ENCODE data around the gene AP2B1.
"Not testable (repeated sequence)": the region's sequence is repeated elsewhere in the genome, so short reads cannot be mapped to it uniquely, and the experiment has no call there.

The AP2B1 gene

GRCh38 chr17:35563181-35563580 is 23.9 kb upstream of the AP2B1 start:
- H4K12ac ChIP-seq (ENCODE audit: low read depth, low read length); H3K27ac ChIP-seq (ENCODE audit: low read depth, low read length); H3K79me2 ChIP-seq (ENCODE audit: control insufficient read depth, insufficient read depth, low read length, poor library complexity); H2BK120ac ChIP-seq (ENCODE audit: insufficient read depth, low read length, poor library complexity); H4K91ac ChIP-seq (ENCODE audit: low read depth, low read length); H3K23ac ChIP-seq (ENCODE audit: low read length); H3K27me3 ChIP-seq (ENCODE audit: insufficient read depth, low read length); H2AFZ ChIP-seq (ENCODE audit: insufficient read depth, low read length, poor library complexity); H3K9me3 ChIP-seq (ENCODE audit: insufficient read depth, low read depth, low read length); H3K4me2 ChIP-seq (ENCODE audit: low read length); H3K4me1 ChIP-seq (ENCODE audit: control insufficient read depth in 1 of 2, insufficient read depth in 2 of 2, low read length in 2 of 2); H3K18ac ChIP-seq (ENCODE audit: low read length); H3K9ac ChIP-seq (ENCODE audit: low read length); H3K4me3 ChIP-seq (ENCODE audit: low read depth, low read length); H2AK5ac ChIP-seq (ENCODE audit: low read length); H4K8ac ChIP-seq (ENCODE audit: low read depth, low read length); H3K36me3 ChIP-seq (ENCODE audit: control insufficient read depth in 1 of 2, insufficient read depth in 2 of 2, low read length in 2 of 2); H2BK5ac ChIP-seq (ENCODE audit: low read depth, low read length, poor library complexity); H2BK12ac ChIP-seq (ENCODE audit: low read length); H3K4ac ChIP-seq (ENCODE audit: low read depth, low read length); DNase-seq; H3K79me1 ChIP-seq (ENCODE audit: low read length); H3K14ac ChIP-seq (ENCODE audit: low read length): not testable (repeated sequence)
- WGBS (ENCODE audit: extremely low coverage, insufficient coverage, insufficient read length), result no CpG with 5 or more reads among the region's 16 CpGs

GRCh38 chr17:35566968-35567367 is 20.2 kb upstream of the AP2B1 start:
- no peaks in the 10 kb centered on the region for H3K36me3 ChIP-seq (ENCODE audit: control insufficient read depth in 1 of 2, insufficient read depth in 2 of 2, low read length in 2 of 2)
- H3K9me3 ChIP-seq (ENCODE audit: insufficient read depth, low read depth, low read length), result no peaks in the 10 kb centered on the region
- no peak overlapping the region for H3K23ac ChIP-seq (ENCODE audit: low read length)
- H2AK5ac ChIP-seq (ENCODE audit: low read length), result peak overlapping the region; percentile 75
- H2BK120ac ChIP-seq (ENCODE audit: insufficient read depth, low read length, poor library complexity), result no peak overlapping the region
- no peaks in the 10 kb centered on the region for H3K27me3 ChIP-seq (ENCODE audit: insufficient read depth, low read length)
- H3K79me1 ChIP-seq (ENCODE audit: low read length), result peaks cover 6% of the 10 kb centered on the region
- no peak for DNase-seq
- no peak overlapping the region for H2BK12ac ChIP-seq (ENCODE audit: low read length)
- H2BK5ac ChIP-seq (ENCODE audit: low read depth, low read length, poor library complexity), result no peak overlapping the region
- H3K4me2 ChIP-seq (ENCODE audit: low read length), result peak overlapping the region; percentile 74
- no peak overlapping the region for H2AFZ ChIP-seq (ENCODE audit: insufficient read depth, low read length, poor library complexity)
- H4K91ac ChIP-seq (ENCODE audit: low read depth, low read length), result peak overlapping the region; percentile 72
- H4K8ac ChIP-seq (ENCODE audit: low read depth, low read length), result peak overlapping the region; percentile 93
- no peak overlapping the region for H3K14ac ChIP-seq (ENCODE audit: low read length)
- H3K79me2 ChIP-seq (ENCODE audit: control insufficient read depth, insufficient read depth, low read length, poor library complexity), result peaks cover 8% of the 10 kb centered on the region
- no peak overlapping the region for H3K18ac ChIP-seq (ENCODE audit: low read length)
- no peak overlapping the region for H3K4ac ChIP-seq (ENCODE audit: low read depth, low read length)
- peaks cover 3 to 7% of the 10 kb centered on the region in 2 experiments for H3K4me1 ChIP-seq (ENCODE audit: control insufficient read depth in 1 of 2, insufficient read depth in 2 of 2, low read length in 2 of 2)
- H4K12ac ChIP-seq (ENCODE audit: low read depth, low read length), result peak overlapping the region; percentile 35
- 100% methylated on average over 1 of the region's 11 CpGs for WGBS (ENCODE audit: extremely low coverage, insufficient coverage, insufficient read length)
- no peak overlapping the region for H3K9ac ChIP-seq (ENCODE audit: low read length)
- no peak overlapping the region for H3K27ac ChIP-seq (ENCODE audit: low read depth, low read length)
- H3K4me3 ChIP-seq (ENCODE audit: low read depth, low read length), result no peak overlapping the region

DNA sequence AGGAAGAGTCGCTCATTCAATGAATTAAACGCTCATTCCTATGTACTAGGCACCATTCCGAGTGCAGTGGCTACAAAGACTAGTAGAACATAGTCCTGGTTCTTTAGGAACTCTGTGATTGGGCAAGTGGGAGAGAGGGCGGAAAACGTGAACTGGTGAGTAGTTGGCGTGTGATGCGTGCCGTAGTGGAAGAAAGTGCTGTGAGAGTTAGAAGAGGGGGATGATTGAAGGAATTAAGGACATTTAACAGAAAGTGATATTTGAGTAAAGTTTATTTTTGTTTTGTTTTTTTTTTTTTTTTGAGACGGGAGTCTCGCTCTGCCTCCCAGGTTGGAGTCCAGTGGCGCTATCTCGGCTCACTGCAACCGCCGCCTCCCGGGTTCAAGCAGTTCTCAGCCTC is 18.6 kb upstream of the AP2B1 start:
- Histone ChIP-seq H3K4me3 (ENCODE audit: low read depth, low read length) (peak overlapping the region; percentile 45), H3K4ac (ENCODE audit: low read depth, low read length) (peak overlapping the region; percentile 64), H4K12ac (ENCODE audit: low read depth, low read length) (no peak overlapping the region), H4K8ac (ENCODE audit: low read depth, low read length) (no peak overlapping the region), H3K79me2 (ENCODE audit: control insufficient read depth, insufficient read depth, low read length, poor library complexity) (peaks cover 8% of the 10 kb centered on the region), H3K4me1 (ENCODE audit: control insufficient read depth in 1 of 2, insufficient read depth in 2 of 2, low read length in 2 of 2) (peaks cover 3 to 7% of the 10 kb centered on the region in 2 experiments), H2AK5ac (ENCODE audit: low read length) (no peak overlapping the region), H2BK120ac (ENCODE audit: insufficient read depth, low read length, poor library complexity) (no peak overlapping the region), H2BK12ac (ENCODE audit: low read length) (no peak overlapping the region), H3K4me2 (ENCODE audit: low read length) (peak overlapping the region; percentile 77), H3K36me3 (ENCODE audit: control insufficient read depth in 1 of 2, insufficient read depth in 2 of 2, low read length in 2 of 2) (peaks cover 0 to 3% of the 10 kb centered on the region in 2 experiments), H3K79me1 (ENCODE audit: low read length) (peaks cover 6% of the 10 kb centered on the region), H3K9me3 (ENCODE audit: insufficient read depth, low read depth, low read length) (no peaks in the 10 kb centered on the region), H3K14ac (ENCODE audit: low read length) (no peak overlapping the region), H3K27ac (ENCODE audit: low read depth, low read length) (no peak overlapping the region), H4K91ac (ENCODE audit: low read depth, low read length) (no peak overlapping the region), H2BK5ac (ENCODE audit: low read depth, low read length, poor library complexity) (no peak overlapping the region), H2AFZ (ENCODE audit: insufficient read depth, low read length, poor library complexity) (peak overlapping the region; percentile 85), H3K9ac (ENCODE audit: low read length) (peak overlapping the region; percentile 77), H3K23ac (ENCODE audit: low read length) (no peak overlapping the region), H3K27me3 (ENCODE audit: insufficient read depth, low read length) (no peaks in the 10 kb centered on the region), H3K18ac (ENCODE audit: low read length) (no peak overlapping the region)
- peak; percentile 34 to 69 for DNase-seq
- 100% methylated on average over 3 of the region's 15 CpGs for WGBS (ENCODE audit: extremely low coverage, insufficient coverage, insufficient read length)

DNA sequence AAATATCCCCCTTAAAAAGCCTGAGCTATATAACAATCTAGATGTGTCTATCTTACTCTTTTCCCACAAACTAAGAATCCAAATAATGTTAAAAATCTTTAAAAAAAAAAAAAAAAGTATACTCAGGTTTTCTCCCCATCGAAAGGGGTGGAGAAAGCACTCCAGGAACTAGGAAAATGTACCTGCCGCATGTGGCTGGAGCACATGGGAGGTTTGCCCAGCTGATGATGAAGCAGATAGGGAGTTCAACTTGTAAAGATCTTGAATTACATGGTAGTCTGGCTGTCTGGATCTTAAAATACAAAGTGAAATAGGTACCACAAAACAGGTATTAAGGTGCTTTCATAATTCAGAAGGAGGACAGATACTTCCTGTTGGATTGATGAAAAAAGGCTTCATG is 17.7 kb upstream of the AP2B1 start:
- Histone ChIP-seq H3K36me3 (ENCODE audit: control insufficient read depth in 1 of 2, insufficient read depth in 2 of 2, low read length in 2 of 2) (peaks cover 3 to 7% of the 10 kb centered on the region in 2 experiments), H3K9ac (ENCODE audit: low read length) (no peak overlapping the region), H3K79me2 (ENCODE audit: control insufficient read depth, insufficient read depth, low read length, poor library complexity) (peaks cover 8% of the 10 kb centered on the region), H3K4me1 (ENCODE audit: control insufficient read depth in 1 of 2, insufficient read depth in 2 of 2, low read length in 2 of 2) (peaks cover 3 to 7% of the 10 kb centered on the region in 2 experiments), H3K18ac (ENCODE audit: low read length) (no peak overlapping the region), H2AFZ (ENCODE audit: insufficient read depth, low read length, poor library complexity) (no peak overlapping the region), H2BK12ac (ENCODE audit: low read length) (no peak overlapping the region), H3K9me3 (ENCODE audit: insufficient read depth, low read depth, low read length) (no peaks in the 10 kb centered on the region), H3K79me1 (ENCODE audit: low read length) (peaks cover 6% of the 10 kb centered on the region), H4K91ac (ENCODE audit: low read depth, low read length) (no peak overlapping the region), H2AK5ac (ENCODE audit: low read length) (no peak overlapping the region), H4K8ac (ENCODE audit: low read depth, low read length) (no peak overlapping the region), H3K27me3 (ENCODE audit: insufficient read depth, low read length) (no peaks in the 10 kb centered on the region), H3K23ac (ENCODE audit: low read length) (no peak overlapping the region), H2BK5ac (ENCODE audit: low read depth, low read length, poor library complexity) (no peak overlapping the region), H3K4me3 (ENCODE audit: low read depth, low read length) (no peak overlapping the region), H2BK120ac (ENCODE audit: insufficient read depth, low read length, poor library complexity) (no peak overlapping the region), H4K12ac (ENCODE audit: low read depth, low read length) (no peak overlapping the region), H3K4ac (ENCODE audit: low read depth, low read length) (peak overlapping the region; percentile 86), H3K4me2 (ENCODE audit: low read length) (no peak overlapping the region), H3K27ac (ENCODE audit: low read depth, low read length) (no peak overlapping the region), H3K14ac (ENCODE audit: low read length) (no peak overlapping the region)
- DNase-seq, result no peak
- no CpG with 5 or more reads among the region's 2 CpGs for WGBS (ENCODE audit: extremely low coverage, insufficient coverage, insufficient read length)

Data from trophoblast cell (in vitro differentiated cells and primary cell).